ENCODE measurements around the gene MN1. TPM values are rescaled to one million over a fixed set of nuclear protein-coding genes. Genes with fewer than 3 reads are reported as not detected.

The MN1 gene
- polyA plus RNA-seq, 4 donors = 0.81 to 2.6 (median 2.1) TPM; not detected in 1

GRCh38 chr22:27764722-27765236 is 36.8 kb downstream of the MN1 start:
- peaks cover 0 to 24% (median 0%) of the 10 kb centered on the region in 3 donors for H3K36me3 ChIP-seq (ENCODE audit: control insufficient read depth in 3 of 3, insufficient read depth in 2 of 3, low read depth in 1 of 3, low read length in 3 of 3)
- FAIRE-seq (no peak), DNase-seq (no peak)
- peaks cover 0 to 2% of the 10 kb centered on the region in 2 donors for H3K9me3 ChIP-seq (ENCODE audit: control insufficient read depth in 2 of 2, insufficient read depth in 1 of 2, low read depth in 1 of 2, low read length in 1 of 2)
- no peak overlapping the region for H3K4me3 ChIP-seq (ENCODE audit: low read depth in 1 of 3, low read length in 3 of 3)
- H3K27me3 ChIP-seq (ENCODE audit: control insufficient read depth in 3 of 3, insufficient read depth in 3 of 3, low read length in 3 of 3) = no peaks in the 10 kb centered on the region
- no peak overlapping the region for H3K27ac ChIP-seq (ENCODE audit: low read depth in 1 of 3, low read length in 2 of 3)
- no peaks in the 10 kb centered on the region for H3K4me1 ChIP-seq (ENCODE audit: control insufficient read depth in 3 of 3, insufficient read depth in 2 of 3, low read depth in 1 of 3, low read length in 2 of 3)
- 69 to 88% (median 71%) methylated on average over 3 of the region's 3 CpGs for whole genome bisulfite sequencing, 3 donors

- no peak for FAIRE-seq
- peaks cover 0 to 24% (median 0%) of the 10 kb centered on the region in 3 donors for H3K36me3 ChIP-seq (ENCODE audit: control insufficient read depth in 3 of 3, insufficient read depth in 2 of 3, low read depth in 1 of 3, low read length in 3 of 3)
- WGBS, 3 donors = 74 to 80% (median 79%) methylated on average over 14 to 15 of the region's 15 CpGs
- no peaks in the 10 kb centered on the region for H3K4me1 ChIP-seq (ENCODE audit: control insufficient read depth in 3 of 3, insufficient read depth in 2 of 3, low read depth in 1 of 3, low read length in 2 of 3)
- DNase-seq = no peak
- no peaks in the 10 kb centered on the region for H3K27me3 ChIP-seq (ENCODE audit: control insufficient read depth in 3 of 3, insufficient read depth in 3 of 3, low read length in 3 of 3)
- no peak overlapping the region for H3K4me3 ChIP-seq (ENCODE audit: low read depth in 1 of 3, low read length in 3 of 3)
- H3K9me3 ChIP-seq (ENCODE audit: control insufficient read depth in 2 of 2, insufficient read depth in 1 of 2, low read depth in 1 of 2, low read length in 1 of 2) = peaks cover 0 to 2% of the 10 kb centered on the region in 2 donors
- H3K27ac ChIP-seq (ENCODE audit: low read depth in 1 of 3, low read length in 2 of 3) = no peak overlapping the region
Observed at GRCh38 chr22:27761665-27762064, 39.9 kb downstream of the MN1 start.

GRCh38 chr22:27761000-27761399 is 40.6 kb downstream of the MN1 start:
- Histone ChIP-seq H3K27me3 (ENCODE audit: control insufficient read depth in 3 of 3, insufficient read depth in 3 of 3, low read length in 3 of 3) (no peaks in the 10 kb centered on the region), H3K9me3 (ENCODE audit: control insufficient read depth in 2 of 2, insufficient read depth in 1 of 2, low read depth in 1 of 2, low read length in 1 of 2) (peaks cover 0 to 2% of the 10 kb centered on the region in 2 donors), H3K4me3 (ENCODE audit: low read depth in 1 of 3, low read length in 3 of 3) (no peak overlapping the region), H3K4me1 (ENCODE audit: control insufficient read depth in 3 of 3, insufficient read depth in 2 of 3, low read depth in 1 of 3, low read length in 2 of 3) (no peaks in the 10 kb centered on the region), H3K36me3 (ENCODE audit: control insufficient read depth in 3 of 3, insufficient read depth in 2 of 3, low read depth in 1 of 3, low read length in 3 of 3) (peaks cover 0 to 22% (median 0%) of the 10 kb centered on the region in 3 donors), H3K27ac (ENCODE audit: low read depth in 1 of 3, low read length in 2 of 3) (no peak overlapping the region)
- DNase-seq = no peak
- WGBS, 3 donors = 67 to 77% (median 70%) methylated on average over 7 of the region's 7 CpGs
- FAIRE-seq = no peak

- no peak for FAIRE-seq
- Histone ChIP-seq H3K27ac (ENCODE audit: low read depth in 1 of 3, low read length in 2 of 3) (no peak overlapping the region), H3K4me3 (ENCODE audit: low read depth in 1 of 3, low read length in 3 of 3) (no peak overlapping the region), H3K36me3 (ENCODE audit: control insufficient read depth in 3 of 3, insufficient read depth in 2 of 3, low read depth in 1 of 3, low read length in 3 of 3) (peaks cover 0 to 17% (median 0%) of the 10 kb centered on the region in 3 donors), H3K27me3 (ENCODE audit: control insufficient read depth in 3 of 3, insufficient read depth in 3 of 3, low read length in 3 of 3) (no peaks in the 10 kb centered on the region), H3K9me3 (ENCODE audit: control insufficient read depth in 2 of 2, insufficient read depth in 1 of 2, low read depth in 1 of 2, low read length in 1 of 2) (peaks cover 0 to 2% of the 10 kb centered on the region in 2 donors), H3K4me1 (ENCODE audit: control insufficient read depth in 3 of 3, insufficient read depth in 2 of 3, low read depth in 1 of 3, low read length in 2 of 3) (no peaks in the 10 kb centered on the region)
- no peak for DNase-seq
- WGBS, 3 donors = 72 to 89% (median 84%) methylated on average over 8 of the region's 8 CpGs
Observed at GRCh38 chr22:27760474-27760873, 41.1 kb downstream of the MN1 start.

- DNase-seq (no peak), FAIRE-seq (no peak)
- Histone ChIP-seq H3K4me1 (ENCODE audit: control insufficient read depth in 3 of 3, insufficient read depth in 2 of 3, low read depth in 1 of 3, low read length in 2 of 3) (peaks cover 0 to 1% (median 0%) of the 10 kb centered on the region in 3 donors), H3K27me3 (ENCODE audit: control insufficient read depth in 3 of 3, insufficient read depth in 3 of 3, low read length in 3 of 3) (no peaks in the 10 kb centered on the region), H3K27ac (ENCODE audit: low read depth in 1 of 3, low read length in 2 of 3) (no peak overlapping the region), H3K9me3 (ENCODE audit: control insufficient read depth in 2 of 2, insufficient read depth in 1 of 2, low read depth in 1 of 2, low read length in 1 of 2) (no peaks in the 10 kb centered on the region), H3K36me3 (ENCODE audit: control insufficient read depth in 3 of 3, insufficient read depth in 2 of 3, low read depth in 1 of 3, low read length in 3 of 3) (peaks cover 0 to 2% (median 0%) of the 10 kb centered on the region in 3 donors), H3K4me3 (ENCODE audit: low read depth in 1 of 3, low read length in 3 of 3) (no peak overlapping the region)
- WGBS, 3 donors = 72 to 93% (median 78%) methylated on average over 6 of the region's 6 CpGs
Observed at GRCh38 chr22:27757928-27758525, 43.5 kb downstream of the MN1 start.

- no peak for DNase-seq
Observed at GRCh38 chr22:27756212-27756660, 45.3 kb downstream of the MN1 start.

GRCh38 chr22:27755521-27756211 is 45.9 kb downstream of the MN1 start:
- H3K36me3 ChIP-seq (ENCODE audit: control insufficient read depth in 3 of 3, insufficient read depth in 2 of 3, low read depth in 1 of 3, low read length in 3 of 3) = peaks cover 0 to 3% (median 0%) of the 10 kb centered on the region in 3 donors
- no peak overlapping the region for H3K4me3 ChIP-seq (ENCODE audit: low read depth in 1 of 3, low read length in 3 of 3)
- FAIRE-seq (no peak), DNase-seq (no peak)
- H3K27me3 ChIP-seq (ENCODE audit: control insufficient read depth in 3 of 3, insufficient read depth in 3 of 3, low read length in 3 of 3) = no peaks in the 10 kb centered on the region
- no peaks in the 10 kb centered on the region for H3K9me3 ChIP-seq (ENCODE audit: control insufficient read depth in 2 of 2, insufficient read depth in 1 of 2, low read depth in 1 of 2, low read length in 1 of 2)
- H3K4me1 ChIP-seq (ENCODE audit: control insufficient read depth in 3 of 3, insufficient read depth in 2 of 3, low read depth in 1 of 3, low read length in 2 of 3) = peaks cover 0 to 3% (median 0%) of the 10 kb centered on the region in 3 donors
- WGBS, 3 donors = 78 to 80% (median 80%) methylated on average over 19 of the region's 19 CpGs
- no peak overlapping the region for H3K27ac ChIP-seq (ENCODE audit: low read depth in 1 of 3, low read length in 2 of 3)

More at GRCh38 chr22:27756212-27756660, 45.3 kb downstream of the MN1 start:
- Histone ChIP-seq H3K4me1 (ENCODE audit: control insufficient read depth in 3 of 3, insufficient read depth in 2 of 3, low read depth in 1 of 3, low read length in 2 of 3) (peaks cover 0 to 3% (median 0%) of the 10 kb centered on the region in 3 donors), H3K9me3 (ENCODE audit: control insufficient read depth in 2 of 2, insufficient read depth in 1 of 2, low read depth in 1 of 2, low read length in 1 of 2) (no peaks in the 10 kb centered on the region), H3K4me3 (ENCODE audit: low read depth in 1 of 3, low read length in 3 of 3) (no peak overlapping the region), H3K27me3 (ENCODE audit: control insufficient read depth in 3 of 3, insufficient read depth in 3 of 3, low read length in 3 of 3) (no peaks in the 10 kb centered on the region), H3K36me3 (ENCODE audit: control insufficient read depth in 3 of 3, insufficient read depth in 2 of 3, low read depth in 1 of 3, low read length in 3 of 3) (peaks cover 0 to 2% (median 0%) of the 10 kb centered on the region in 3 donors), H3K27ac (ENCODE audit: low read depth in 1 of 3, low read length in 2 of 3) (no peak overlapping the region)
- WGBS, 3 donors = 85 to 92% (median 88%) methylated on average over 16 of the region's 16 CpGs
- FAIRE-seq = no peak

- DNase-seq (no peak), FAIRE-seq (no peak)
- 75 to 88% (median 76%) methylated on average over 8 of the region's 8 CpGs for WGBS, 3 donors
- Histone ChIP-seq H3K9me3 (ENCODE audit: control insufficient read depth in 2 of 2, insufficient read depth in 1 of 2, low read depth in 1 of 2, low read length in 1 of 2) (no peaks in the 10 kb centered on the region), H3K4me3 (ENCODE audit: low read depth in 1 of 3, low read length in 3 of 3) (no peak overlapping the region), H3K4me1 (ENCODE audit: control insufficient read depth in 3 of 3, insufficient read depth in 2 of 3, low read depth in 1 of 3, low read length in 2 of 3) (peaks cover 0 to 3% (median 2%) of the 10 kb centered on the region in 3 donors), H3K27me3 (ENCODE audit: control insufficient read depth in 3 of 3, insufficient read depth in 3 of 3, low read length in 3 of 3) (no peaks in the 10 kb centered on the region), H3K36me3 (ENCODE audit: control insufficient read depth in 3 of 3, insufficient read depth in 2 of 3, low read depth in 1 of 3, low read length in 3 of 3) (peaks cover 0 to 3% (median 0%) of the 10 kb centered on the region in 3 donors), H3K27ac (ENCODE audit: low read depth in 1 of 3, low read length in 2 of 3) (no peak overlapping the region)
Observed at GRCh38 chr22:27754888-27755480, 46.6 kb downstream of the MN1 start.
